Neural cell (in vitro differentiated cells): ENCODE measurements around the gene KRT32. TPM values are rescaled to one million over a fixed set of nuclear protein-coding genes. Genes with fewer than 3 reads are reported as not detected.

Experiments used
- H2AFZ ChIP-seq: fragments of 200-600, 300-800 bp; sonication (generic), shearing (Covaris generic); 2 replicates; pipeline ENCODE4 v1.6.0; 2014; ENCODE audit warnings: low read depth, mild to moderate bottlenecking, antibody characterized with exemption, low read length, moderate library complexity
- H3F3A ChIP-seq: fragments of 200-600 bp; shearing (Covaris generic); 2 replicates; pipeline ENCODE4 v1.6.1; 2016; ENCODE audit warnings: mild to moderate bottlenecking, moderate library complexity, mixed read lengths, antibody characterized with exemption, low read length; ENCODE audit not compliant: insufficient read depth, poor library complexity, severe bottlenecking
- H3K27ac ChIP-seq: fragments of 200-600, 300-800 bp; sonication (generic), shearing (Covaris generic); 2 replicates; pipeline ENCODE4 v1.5.1; 2014; ENCODE audit warnings: mild to moderate bottlenecking, low read length, moderate library complexity
- H3K27me3 ChIP-seq: fragments of 300-800, 200-600 bp; sonication (generic), shearing (Covaris generic); 2 replicates; pipeline ENCODE4 v1.6.0; 2014; ENCODE audit warnings: mild to moderate bottlenecking, low read depth, low read length, moderate library complexity; ENCODE audit not compliant: insufficient read depth
- H3K36me3 ChIP-seq: fragments of 300-800, 200-600 bp; sonication (generic), shearing (Covaris generic); 2 replicates; pipeline ENCODE4 v1.5.1; 2014; ENCODE audit warnings: mild to moderate bottlenecking, antibody characterized with exemption, low read length, moderate library complexity; ENCODE audit not compliant: insufficient read depth
- H3K4me2 ChIP-seq: fragments of 300-800, 200-600 bp; sonication (generic), shearing (Covaris generic); 2 replicates; pipeline ENCODE4 v1.6.0; 2014; ENCODE audit warnings: mild to moderate bottlenecking, low read length
- H3K4me3 ChIP-seq: fragments of 300-800, 200-600 bp; sonication (generic), shearing (Covaris generic); 2 replicates; pipeline ENCODE4 v1.5.1; 2014; ENCODE audit warnings: mild to moderate bottlenecking, low read length, moderate library complexity
- H3K79me2 ChIP-seq: fragments of 200-600 bp; shearing (Covaris generic); replicated peaks from 2 replicates; pipeline ENCODE4 v1.6.0; 2014; ENCODE audit warnings: mild to moderate bottlenecking, low read length, moderate library complexity; ENCODE audit not compliant: insufficient read depth
- H3K9ac ChIP-seq: fragments of 300-800, 200-600 bp; sonication (generic), shearing (Covaris generic); 2 replicates; pipeline ENCODE4 v1.6.1; 2016; ENCODE audit warnings: mild to moderate bottlenecking, low read length, mixed read lengths
- H3K9me2 ChIP-seq: fragments of 200-600 bp; shearing (Covaris generic); 2 replicates; pipeline ENCODE4 v1.6.1; 2016; ENCODE audit warnings: mild to moderate bottlenecking, low read length, mixed read lengths; ENCODE audit not compliant: insufficient read depth
- H3K9me3 ChIP-seq: fragments of 200-600, 300-800 bp; sonication (generic), shearing (Covaris generic); 2 replicates; pipeline ENCODE4 v1.6.1; 2016; ENCODE audit warnings: mild to moderate bottlenecking, mixed run types, low read length, moderate library complexity, mixed read lengths
- H4K20me1 ChIP-seq: fragments of 200-600 bp; shearing (Covaris generic); 2 replicates; pipeline ENCODE4 v1.6.1; 2016; ENCODE audit warnings: mild to moderate bottlenecking, mixed run types; ENCODE audit not compliant: insufficient read depth
- CTCF ChIP-seq: fragments of 450-650 bp; IDR thresholded peaks from 2 replicates; pipeline ENCODE4 v1.5.1; 2014; ENCODE audit warnings: antibody characterized with exemption, mild to moderate bottlenecking, moderate library complexity; ENCODE audit not compliant: poor library complexity, severe bottlenecking
- EP300 ChIP-seq: fragments of 450-650 bp; conservative IDR thresholded peaks from 2 replicates; pipeline ENCODE4 v1.6.1; 2014; ENCODE audit warnings: antibody characterized with exemption, mild to moderate bottlenecking, moderate library complexity; ENCODE audit not compliant: poor library complexity, severe bottlenecking
- EZH2 ChIP-seq: fragments of 200-600, 300-800 bp; shearing (Covaris generic), sonication (generic); IDR thresholded peaks from 2 replicates; pipeline ENCODE4 v1.6.1; 2014; ENCODE audit warnings: antibody characterized with exemption, low read length, borderline replicate concordance, mild to moderate bottlenecking; ENCODE audit not compliant: insufficient read depth, poor library complexity, severe bottlenecking
- MXI1 ChIP-seq: fragments of 450-650 bp; conservative IDR thresholded peaks from 2 replicates; pipeline ENCODE4 v1.6.1; 2014; ENCODE audit warnings: antibody characterized with exemption, mild to moderate bottlenecking; ENCODE audit not compliant: poor library complexity, severe bottlenecking
- POLR2AphosphoS5 ChIP-seq: IDR thresholded peaks from 2 replicates; pipeline ENCODE4 v1.6.1; 2012
- RAD21 ChIP-seq: fragments of 450-650 bp; conservative IDR thresholded peaks from 2 replicates; pipeline ENCODE4 v1.6.1; 2014; ENCODE audit warnings: antibody characterized with exemption, mild to moderate bottlenecking, moderate library complexity
- REST ChIP-seq: IDR thresholded peaks from 2 replicates; pipeline ENCODE4 v1.6.1; 2012; ENCODE audit warnings: borderline replicate concordance
- SMC3 ChIP-seq: fragments of 450-650 bp; conservative IDR thresholded peaks from 2 replicates; pipeline ENCODE4 v1.6.1; 2014; ENCODE audit warnings: antibody characterized with exemption, mild to moderate bottlenecking, moderate library complexity; ENCODE audit not compliant: poor library complexity
- TAF1 ChIP-seq: IDR thresholded peaks from 2 replicates; pipeline ENCODE4 v1.6.1; 2012; ENCODE audit warnings: low read depth
- polyA plus RNA-seq: library from polyadenylated mRNA; depleted of rRNA; stranded (reverse); fragments of >200 nt; gene quantifications from 2 replicates; pipeline ENCODE4 v1.2.3, GENCODE V29; 2014

KRT32 gene
- polyA plus RNA-seq, 1 donor from 2014 or later = not detected

- no peaks in the 10 kb centered on the region for H4K20me1 ChIP-seq
- H3K9me2 ChIP-seq = no peaks in the 10 kb centered on the region
- H3K9me3 ChIP-seq = no peaks in the 10 kb centered on the region
- no peaks in the 10 kb centered on the region for H3F3A ChIP-seq
- no peak overlapping the region for H3K4me3 ChIP-seq
- no peak for TF ChIP-seq TAF1
- no peaks in the 10 kb centered on the region for H3K36me3 ChIP-seq
- no peak overlapping the region for H2AFZ ChIP-seq
- H3K27ac ChIP-seq = no peak overlapping the region
- no peaks in the 10 kb centered on the region for H3K27me3 ChIP-seq
- no peaks in the 10 kb centered on the region for H3K79me2 ChIP-seq
- H3K9ac ChIP-seq = no peak overlapping the region
- no peak overlapping the region for H3K4me2 ChIP-seq
Observed at GRCh38 chr17:41483531-41483930, 16.3 kb upstream of the KRT32 start.

GRCh38 chr17:41481036-41481435, 13.8 kb upstream of the KRT32 start, which contains the start of gene KRT35:
Gene KRT35, minus strand, starts transcription at chr17:41481151. Its CDS starts 54 bp downstream, at chr17:41481097.
- Histone ChIP-seq H3K9me3 (no peaks in the 10 kb centered on the region), H2AFZ (no peak within 1 kb of the TSS), H3K27ac (no peak within 1 kb of the TSS), H3K4me3 (no peak within 1 kb of the TSS), H3K79me2 (no peaks in the 10 kb centered on the region), H3K9ac (no peak within 1 kb of the TSS), H3F3A (no peaks in the 10 kb centered on the region), H4K20me1 (no peaks in the 10 kb centered on the region), H3K36me3 (no peaks in the 10 kb centered on the region), H3K27me3 (no peaks in the 10 kb centered on the region), H3K4me2 (no peak within 1 kb of the TSS), H3K9me2 (no peaks in the 10 kb centered on the region)
- TF ChIP-seq EP300 (no peak), POLR2AphosphoS5 (no peak), EZH2 (no peak), RAD21 (no peak), CTCF (no peak), TAF1 (no peak), REST (no peak), SMC3 (no peak), MXI1 (no peak)

GRCh38 chr17:41480581-41480980, 13.4 kb upstream of the KRT32 start:
- Histone ChIP-seq H3K27ac (no peak overlapping the region), H3K9ac (no peak overlapping the region), H3K9me2 (no peaks in the 10 kb centered on the region), H2AFZ (no peak overlapping the region), H3K4me2 (no peak overlapping the region), H3F3A (no peaks in the 10 kb centered on the region), H3K9me3 (no peaks in the 10 kb centered on the region), H3K79me2 (no peaks in the 10 kb centered on the region), H3K4me3 (no peak overlapping the region), H3K27me3 (no peaks in the 10 kb centered on the region), H3K36me3 (no peaks in the 10 kb centered on the region), H4K20me1 (no peaks in the 10 kb centered on the region)
- no peak for TF ChIP-seq CTCF
